Measurements from ENCODE around the gene CACNA1I. TPM values are rescaled to one million over a fixed set of nuclear protein-coding genes. Genes with fewer than 3 reads are reported as not detected.

CACNA1I gene
- total RNA-seq, 1 donor from 2014 or later = not detected

DNA sequence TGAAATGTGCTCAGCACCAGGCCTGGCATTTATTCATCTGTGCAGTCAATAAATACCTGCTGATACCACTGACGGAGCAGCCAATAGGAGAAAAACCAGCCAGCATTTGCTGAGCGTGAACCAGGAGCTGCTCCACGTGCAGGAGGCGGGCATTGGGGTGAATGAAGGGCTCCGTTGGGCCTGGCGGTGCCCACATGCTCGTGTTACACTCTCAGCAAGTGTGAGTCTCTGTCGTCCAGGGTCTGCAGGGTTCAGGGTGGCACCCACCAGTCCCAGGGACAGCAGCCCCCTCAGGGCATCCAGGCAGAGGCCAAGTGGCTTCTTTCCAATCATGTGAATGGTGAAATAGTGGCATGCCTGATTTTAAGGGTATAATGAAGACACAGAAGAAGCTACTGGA is 33.8 kb upstream of the CACNA1I start:
- TF ChIP-seq, protein P1, sequence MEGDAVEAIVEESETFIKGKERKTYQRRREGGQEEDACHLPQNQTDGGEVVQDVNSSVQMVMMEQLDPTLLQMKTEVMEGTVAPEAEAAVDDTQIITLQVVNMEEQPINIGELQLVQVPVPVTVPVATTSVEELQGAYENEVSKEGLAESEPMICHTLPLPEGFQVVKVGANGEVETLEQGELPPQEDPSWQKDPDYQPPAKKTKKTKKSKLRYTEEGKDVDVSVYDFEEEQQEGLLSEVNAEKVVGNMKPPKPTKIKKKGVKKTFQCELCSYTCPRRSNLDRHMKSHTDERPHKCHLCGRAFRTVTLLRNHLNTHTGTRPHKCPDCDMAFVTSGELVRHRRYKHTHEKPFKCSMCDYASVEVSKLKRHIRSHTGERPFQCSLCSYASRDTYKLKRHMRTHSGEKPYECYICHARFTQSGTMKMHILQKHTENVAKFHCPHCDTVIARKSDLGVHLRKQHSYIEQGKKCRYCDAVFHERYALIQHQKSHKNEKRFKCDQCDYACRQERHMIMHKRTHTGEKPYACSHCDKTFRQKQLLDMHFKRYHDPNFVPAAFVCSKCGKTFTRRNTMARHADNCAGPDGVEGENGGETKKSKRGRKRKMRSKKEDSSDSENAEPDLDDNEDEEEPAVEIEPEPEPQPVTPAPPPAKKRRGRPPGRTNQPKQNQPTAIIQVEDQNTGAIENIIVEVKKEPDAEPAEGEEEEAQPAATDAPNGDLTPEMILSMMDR (IDR thresholded peaks at IDR 0.05) = no peak
- intact Hi-C loops (cut with DNase I) = loop anchor here (5.0 kb wide), 2 partner anchors 271 to 486 kb away; no protein-coding TSS in a partner anchor
- Histone ChIP-seq H3K4me3 (no peak overlapping the region), H3K27me3 (no peaks in the 10 kb centered on the region), H3K36me3 (no peaks in the 10 kb centered on the region), H3K4me1 (peaks cover under 1 to 5% of the 10 kb centered on the region in 2 donors), H3K27ac (no peak overlapping the region), H3K9me3 (no peaks in the 10 kb centered on the region)
- DNase-seq (ENCODE audit: low spot score in 2 of 2) = no peak

DNA sequence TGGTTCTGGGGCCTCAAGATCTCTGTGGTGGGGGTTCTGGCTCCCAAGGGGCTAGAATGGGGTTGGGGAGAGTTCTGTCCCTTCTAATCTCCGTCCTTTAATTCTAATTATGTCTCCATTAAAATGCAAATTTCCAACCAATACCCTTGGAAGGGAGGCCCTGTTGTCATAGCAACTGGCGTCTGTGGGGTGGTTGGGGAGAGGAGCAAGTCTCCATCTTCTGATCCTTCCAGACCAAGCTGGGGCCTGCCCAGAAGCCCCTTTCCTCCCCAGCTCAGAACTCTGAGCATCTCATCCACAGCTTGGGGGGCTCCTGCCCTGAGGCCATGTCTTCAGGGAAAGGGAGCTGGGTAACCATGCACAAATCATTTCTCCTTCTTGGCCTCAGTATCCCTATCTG is 32.6 kb upstream of the CACNA1I start:
- H3K9me3 ChIP-seq = no peaks in the 10 kb centered on the region
- DNase-seq (ENCODE audit: low spot score in 2 of 2) = no peak
- H3K27ac ChIP-seq = no peak overlapping the region
- TF ChIP-seq, protein P1 (IDR thresholded peaks at IDR 0.05) = no peak
- H3K4me1 ChIP-seq = no peaks in the 10 kb centered on the region
- no peaks in the 10 kb centered on the region for H3K27me3 ChIP-seq
- H3K36me3 ChIP-seq = no peaks in the 10 kb centered on the region
- intact Hi-C loops (cut with DNase I) = loop anchor here (5.0 kb wide), 2 partner anchors 269 to 484 kb away; no protein-coding TSS in a partner anchor
- no peak overlapping the region for H3K4me3 ChIP-seq

DNA sequence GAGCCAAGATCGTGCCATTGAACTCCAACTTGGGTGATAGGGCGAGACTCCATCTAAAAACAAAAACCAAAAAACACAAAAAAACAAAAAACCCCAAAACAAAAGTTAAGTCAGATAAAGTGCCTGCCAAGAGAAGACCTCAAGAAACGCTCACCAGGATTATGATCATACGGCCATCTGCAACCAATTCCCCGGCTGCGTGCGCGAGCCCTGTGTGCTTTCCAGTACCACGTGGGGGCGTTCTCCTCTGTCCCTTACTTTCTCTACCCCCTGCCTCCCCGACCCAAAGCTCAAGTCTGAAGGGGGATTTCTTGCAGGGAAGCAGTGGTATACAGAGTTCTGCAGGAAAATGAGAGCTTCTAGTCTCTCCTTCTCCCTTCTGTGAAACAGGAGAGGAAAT is 27.5 kb upstream of the CACNA1I start:
- intact Hi-C loops (cut with DNase I) = no loop called here
- peaks cover 4% of the 10 kb centered on the region for H3K27me3 ChIP-seq
- no peak for DNase-seq (ENCODE audit: low spot score in 2 of 2)

DNA sequence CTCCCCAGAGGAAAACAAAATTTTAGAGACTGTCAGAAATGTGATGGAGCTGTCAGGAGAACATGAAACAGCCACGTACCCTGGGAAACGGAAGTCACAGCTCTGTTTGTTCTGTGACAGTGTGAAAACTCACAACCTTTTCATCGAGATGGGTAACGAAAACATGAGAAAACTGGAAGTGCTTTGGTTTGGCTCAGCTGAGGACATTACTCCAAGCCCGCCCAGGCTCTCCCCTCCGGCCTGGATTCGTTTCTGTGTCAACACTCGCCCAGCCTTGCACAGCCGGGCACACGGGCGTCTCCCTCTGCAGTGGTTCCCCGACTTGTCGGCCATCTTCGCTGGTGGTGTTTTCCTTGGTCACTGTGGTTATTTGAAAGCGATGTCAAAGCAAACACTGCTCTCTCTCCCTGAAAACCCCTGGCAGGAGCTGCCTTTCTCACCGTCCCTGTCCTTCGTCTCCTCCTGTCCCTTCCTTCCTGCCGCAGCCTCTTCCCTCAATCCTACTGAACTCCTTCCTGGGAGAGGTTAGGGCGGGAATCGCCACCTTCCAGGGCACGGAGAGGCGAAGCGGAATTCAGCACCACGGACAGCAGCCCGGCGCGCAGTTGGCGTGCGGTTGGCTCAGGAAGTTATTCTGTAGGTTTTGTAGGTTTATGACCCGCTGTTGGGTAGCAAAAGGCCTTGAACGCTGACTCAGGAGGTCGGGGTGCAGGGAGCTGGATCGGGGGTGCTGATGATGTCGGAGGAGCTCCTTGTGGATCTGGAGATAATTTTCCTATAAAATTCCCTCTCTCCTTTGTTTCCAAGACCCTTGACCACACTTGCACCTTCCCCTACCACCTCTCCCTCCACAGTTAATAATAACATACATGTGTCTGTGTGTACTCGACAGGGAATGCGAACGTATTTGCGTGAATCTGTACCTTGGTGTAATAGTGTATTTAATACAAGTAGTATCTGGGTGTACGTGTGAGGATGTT is 24.9 kb upstream of the CACNA1I start:
- Histone ChIP-seq H3K36me3 (no peaks in the 10 kb centered on the region), H3K27me3 (peaks cover 4% of the 10 kb centered on the region), H3K27ac (no peak overlapping the region), H3K4me3 (no peak overlapping the region), H3K9me3 (no peaks in the 10 kb centered on the region), H3K4me1 (no peaks in the 10 kb centered on the region)
- TF ChIP-seq, protein P1 (IDR thresholded peaks at IDR 0.05) = no peak
- intact Hi-C loops (cut with DNase I) = no loop called here
- DNase-seq (ENCODE audit: low spot score in 2 of 2) = no peak

More for the DNA sequence above, 27.5 kb upstream of the CACNA1I start:
- H3K4me3 ChIP-seq = no peak overlapping the region
- TF ChIP-seq, protein P1 (IDR thresholded peaks at IDR 0.05) = no peak
- no peaks in the 10 kb centered on the region for H3K4me1 ChIP-seq
- H3K36me3 ChIP-seq = no peaks in the 10 kb centered on the region
- H3K27ac ChIP-seq = no peak overlapping the region
- no peaks in the 10 kb centered on the region for H3K9me3 ChIP-seq

DNA sequence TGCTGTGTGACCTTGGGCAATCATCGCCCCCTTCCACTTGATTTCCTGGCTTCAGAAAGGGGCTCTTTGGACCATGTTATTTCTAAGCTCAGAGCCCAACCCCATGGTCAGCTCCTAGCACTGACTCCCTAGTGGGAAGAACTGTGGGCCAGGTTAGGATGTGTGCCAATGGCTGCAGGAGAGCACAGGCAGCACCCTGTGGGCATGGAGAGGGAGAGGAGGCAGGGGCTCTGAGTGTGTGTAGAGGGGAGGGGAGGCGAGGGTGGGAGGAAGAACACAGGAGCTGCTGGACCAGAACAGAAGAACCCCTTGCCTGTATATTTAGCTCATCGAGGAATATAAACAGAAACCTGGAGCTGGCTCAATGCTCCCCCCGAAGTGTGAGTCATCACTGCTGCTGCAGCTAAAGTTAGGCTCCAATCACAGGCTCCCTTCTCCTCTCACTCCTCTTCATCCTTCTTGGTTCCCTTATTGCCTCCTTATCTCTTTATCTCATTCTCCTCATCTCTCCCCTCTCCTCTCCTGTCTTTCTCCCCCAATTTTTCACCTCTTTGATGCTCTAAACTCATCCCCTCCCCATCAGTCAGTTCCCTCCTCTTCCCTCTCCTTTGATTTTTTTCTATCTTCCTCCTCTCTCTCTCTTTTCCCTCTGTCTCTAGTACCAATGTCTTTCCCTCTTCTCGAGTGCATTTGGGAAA is 23.5 kb upstream of the CACNA1I start:
- H3K4me3 ChIP-seq = no peak overlapping the region
- peaks cover 4% of the 10 kb centered on the region for H3K27me3 ChIP-seq
- TF ChIP-seq, protein P1 (IDR thresholded peaks at IDR 0.05) = no peak

More for the DNA sequence above, 23.5 kb upstream of the CACNA1I start:
- Histone ChIP-seq H3K36me3 (no peaks in the 10 kb centered on the region), H3K27ac (no peak overlapping the region), H3K4me1 (no peaks in the 10 kb centered on the region), H3K9me3 (no peaks in the 10 kb centered on the region)
- intact Hi-C loops (cut with DNase I) = no loop called here
- no peak for DNase-seq (ENCODE audit: low spot score in 2 of 2)

Data from ascending aorta (tissue), 2 donors.